GM08714 (cell line): Measurements from ENCODE around the gene CDC42BPG.

Source experiments
- H3K4me3 ChIP-seq: fragments of 200-500 bp; sonication (Bioruptor generic); 2 replicates; pipeline ENCODE4 v1.5.1; 2014; ENCODE audit warnings: mild to moderate bottlenecking, low read length, inconsistent platforms
- ZNF274 ChIP-seq: IDR thresholded peaks from 2 replicates; pipeline ENCODE4 v1.6.1; 2012; ENCODE audit warnings: mild to moderate bottlenecking, low read depth, low read length

Gene CDC42BPG

GRCh38 chr11:64784813-64785581 lies 59.5 kb downstream of the CDC42BPG start:
- H3K4me3 ChIP-seq, result no peak overlapping the region
- TF ChIP-seq ZNF274, result no peak

DNA sequence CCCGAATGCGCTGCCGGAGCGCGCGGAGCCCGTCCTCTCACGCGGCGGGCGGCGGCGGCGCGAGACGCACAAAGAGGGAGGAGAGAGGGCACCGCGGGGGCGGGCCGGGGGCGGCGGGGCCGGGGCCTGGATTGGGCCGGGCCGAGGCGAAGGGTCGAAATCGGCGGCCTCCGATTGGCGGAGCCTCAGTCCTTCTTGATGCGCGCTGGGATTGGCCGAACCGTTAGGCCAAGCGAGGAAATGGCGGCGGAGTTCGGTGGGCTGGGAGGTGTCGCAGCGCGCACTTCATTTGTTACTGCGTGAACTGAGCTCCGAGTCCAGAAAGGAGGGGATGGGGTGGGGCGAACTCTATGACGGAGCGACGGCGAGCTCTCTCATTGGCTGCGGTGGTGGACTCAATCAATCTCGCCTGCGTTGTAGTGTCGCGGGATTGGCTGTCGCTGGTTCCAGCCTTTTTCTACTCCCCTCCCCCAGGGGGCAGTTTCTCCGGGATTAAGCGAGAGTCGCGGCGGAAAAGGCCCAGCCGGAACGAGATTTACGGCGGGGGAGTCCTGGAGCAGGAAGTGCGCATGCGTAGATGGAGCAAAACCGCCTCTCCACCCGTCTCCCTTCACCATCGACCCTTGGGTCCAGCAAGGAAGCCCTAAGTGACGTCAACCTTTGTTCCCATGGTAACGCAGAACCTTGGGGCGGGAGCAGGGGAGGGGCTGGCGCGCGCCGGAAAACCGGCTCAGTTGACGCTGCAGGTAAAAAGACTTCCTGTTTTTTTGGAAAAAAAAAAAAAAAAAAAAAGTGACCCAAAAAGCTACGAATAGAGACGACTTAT lies 65.8 kb downstream of the CDC42BPG start, which contains the start of gene SF1:
Gene SF1 (minus strand): TSS at position 70 of the 826 bp plus-strand sequence. CDS start 150 bp downstream, outside the sequence.
- H3K4me3 ChIP-seq, result peak within 1 kb of the TSS; percentile 91
- TF ChIP-seq ZNF274, result no peak

GRCh38 chr11:64778223-64778472 lies 66.3 kb downstream of the CDC42BPG start:
- TF ChIP-seq ZNF274, result no peak

GRCh38 chr11:64777449-64778222 lies 66.8 kb downstream of the CDC42BPG start:
- H3K4me3 ChIP-seq, result peak overlapping the region; percentile 91
- TF ChIP-seq ZNF274, result no peak

More at GRCh38 chr11:64778223-64778472, 66.3 kb downstream of the CDC42BPG start:
- peak overlapping the region; percentile 91 for H3K4me3 ChIP-seq

DNA sequence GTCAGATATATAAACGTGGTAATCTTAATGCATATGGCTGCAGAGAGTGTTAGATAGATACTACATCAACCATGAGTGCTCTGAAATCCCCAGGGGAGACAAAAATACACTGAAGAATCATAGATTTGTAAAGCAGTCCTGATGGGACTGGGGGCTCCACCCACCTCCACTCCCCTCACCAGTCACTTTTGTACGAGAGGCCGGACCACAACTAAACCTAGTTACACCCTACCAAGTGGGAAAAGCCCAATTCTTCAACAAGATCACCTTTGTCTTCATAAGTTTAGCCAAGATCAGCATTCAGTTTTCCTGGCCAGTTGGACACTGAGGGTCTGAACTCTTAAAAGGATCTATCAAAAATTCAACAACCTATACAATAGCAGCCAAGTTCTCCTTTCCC lies 67.6 kb downstream of the CDC42BPG start:
- no peak for TF ChIP-seq ZNF274
- peak overlapping the region; percentile 91 for H3K4me3 ChIP-seq

- H3K4me3 ChIP-seq, result peak overlapping the region; percentile 91
- no peak for TF ChIP-seq ZNF274
Measured at GRCh38 chr11:64776425-64776824, 68.0 kb downstream of the CDC42BPG start.

GRCh38 chr11:64774144-64774543 lies 70.3 kb downstream of the CDC42BPG start:
- no peak for TF ChIP-seq ZNF274
- no peak overlapping the region; the same call in 1 of the 2 replicates for H3K4me3 ChIP-seq
